CD14-positive monocyte (primary cell): ENCODE data around the gene CFAP74. TPM values are rescaled to one million over a fixed set of nuclear protein-coding genes. Genes with fewer than 3 reads are reported as not detected.

Experiments used
- DNase-seq, 3 donors: peaks; one replicate each; pipeline ENCODE4 v3.0.0-alpha.2; 2011 to 2022
- H2AFZ ChIP-seq: 2 replicates; pipeline ENCODE4 v1.6.0; 2012; ENCODE audit warnings: mild to moderate bottlenecking, low read depth, low read length, inconsistent platforms; ENCODE audit not compliant: insufficient read depth, poor library complexity, severe bottlenecking
- H3K27ac ChIP-seq, 2 donors: 1 replicate in 1 of 2; 2 replicates in 1 of 2; pipeline ENCODE4 v1.5.1; 2012 to 2013; ENCODE audit warnings: low read length in 2 of 2, control low read depth in 1 of 2, inconsistent platforms in 1 of 2, low read depth in 1 of 2, mild to moderate bottlenecking in 1 of 2
- H3K27me3 ChIP-seq, 2 donors: one replicate each; pipeline versions ENCODE4 v1.6.0 to v1.6.1; 2011 to 2013; ENCODE audit warnings: low read length in 2 of 2; ENCODE audit not compliant: control insufficient read depth in 2 of 2, insufficient read depth in 2 of 2
- H3K36me3 ChIP-seq, 2 donors: replicated peaks in 1 of 2; 1 replicate in 1 of 2; 2 replicates in 1 of 2; pipeline versions ENCODE4 v1.5.1 to v1.6.1; 2012 to 2013; ENCODE audit warnings: low read length in 2 of 2, control low read depth in 1 of 2, inconsistent platforms in 1 of 2, mild to moderate bottlenecking in 1 of 2; ENCODE audit not compliant: insufficient read depth in 2 of 2, control insufficient read depth in 1 of 2
- H3K4me1 ChIP-seq, 2 donors: 1 replicate in 1 of 2; 2 replicates in 1 of 2; pipeline versions ENCODE4 v1.5.1 to v1.6.1; 2012 to 2013; ENCODE audit warnings: low read length in 2 of 2, control low read depth in 1 of 2, inconsistent platforms in 1 of 2, mild to moderate bottlenecking in 1 of 2, moderate library complexity in 1 of 2; ENCODE audit not compliant: insufficient read depth in 2 of 2, control insufficient read depth in 1 of 2
- H3K4me2 ChIP-seq: replicated peaks from 2 replicates; pipeline ENCODE3; 2012; ENCODE audit warnings: low read length, moderate library complexity, mild to moderate bottlenecking; ENCODE audit not compliant: poor library complexity, severe bottlenecking; ENCODE audit errors: extremely low read depth
- H3K4me3 ChIP-seq, 3 experiments: fragments of 200-600 bp in 1 of 3; sonication (generic) in 1 of 3; replicated peaks in 1 of 3; 1 replicate in 2 of 3; 2 replicates in 1 of 3; pipeline ENCODE4 v1.5.1; 2011 to 2013; ENCODE audit warnings: low read length in 3 of 3, mild to moderate bottlenecking in 3 of 3, control low read depth in 2 of 3, low read depth in 2 of 3, inconsistent platforms in 1 of 3, moderate library complexity in 1 of 3
- H3K79me2 ChIP-seq: 2 replicates; pipeline ENCODE4 v1.6.0; 2012; ENCODE audit warnings: mild to moderate bottlenecking, control low read depth, inconsistent platforms, low read length, moderate library complexity; ENCODE audit not compliant: insufficient read depth
- H3K9ac ChIP-seq: 2 replicates; pipeline ENCODE4 v1.6.0; 2017; ENCODE audit warnings: low read length, mild to moderate bottlenecking; ENCODE audit not compliant: insufficient read depth, poor library complexity, severe bottlenecking
- H3K9me3 ChIP-seq, 2 donors: replicated peaks in 1 of 2; 1 replicate in 1 of 2; 2 replicates in 1 of 2; pipeline versions ENCODE4 v1.5.1 to v1.6.1; 2012 to 2013; ENCODE audit warnings: low read length in 2 of 2, control low read depth in 1 of 2; ENCODE audit not compliant: control insufficient read depth in 1 of 2, insufficient read depth in 1 of 2
- H4K20me1 ChIP-seq: 2 replicates; pipeline ENCODE4 v1.6.0; 2012; ENCODE audit warnings: mild to moderate bottlenecking, low read length, control low read depth, moderate library complexity; ENCODE audit not compliant: insufficient read depth
- H3K27ac Mint-ChIP-seq, 7 donors: one replicate each; pipeline ENCODE4 v1.8.0; 2020; ENCODE audit warnings: mild to moderate bottlenecking in 7 of 7, mixed read lengths in 7 of 7, moderate library complexity in 6 of 7, inconsistent platforms in 2 of 7
- H3K27me3 Mint-ChIP-seq, 3 donors: one replicate each; pipeline ENCODE4 v1.8.0; 2021 to 2022; ENCODE audit warnings: low read depth in 3 of 3, mild to moderate bottlenecking in 3 of 3, mixed read lengths in 3 of 3, moderate library complexity in 3 of 3, inconsistent platforms in 1 of 3
- H3K36me3 Mint-ChIP-seq, 2 donors: one replicate each; pipeline ENCODE4 v1.8.0; 2020; ENCODE audit warnings: mixed read lengths in 2 of 2, inconsistent platforms in 1 of 2, mild to moderate bottlenecking in 1 of 2
- H3K4me1 Mint-ChIP-seq: one replicate; pipeline ENCODE4 v1.8.0; 2020; ENCODE audit warnings: mild to moderate bottlenecking, mixed read lengths
- H3K4me3 Mint-ChIP-seq, 2 donors: one replicate each; pipeline ENCODE4 v1.8.0; 2020; ENCODE audit warnings: mild to moderate bottlenecking in 2 of 2, mixed read lengths in 2 of 2, moderate library complexity in 1 of 2
- H3K9me3 Mint-ChIP-seq, 7 donors: one replicate each; pipeline ENCODE4 v1.8.0; 2020 to 2022; ENCODE audit warnings: mixed read lengths in 7 of 7, mild to moderate bottlenecking in 6 of 7, moderate library complexity in 6 of 7, inconsistent platforms in 2 of 7
- WGBS: methylation state at CpG from one replicate; pipeline ENCODE4 v1.1.5; 2013; ENCODE audit warnings: missing lambda C conversion rate; ENCODE audit not compliant: insufficient coverage; 5-methylcytosine and 5-hydroxymethylcytosine counted together
- intact Hi-C, 2 donors: fragments of 100-400 bp; cut with micrococcal nuclease; formaldehyde crosslinking; loops; one replicate each; pipeline versions ENCODE4 v1.15.0 to v1.15.1; 2023
- polyA plus RNA-seq, 3 donors: library from polyadenylated mRNA; depleted of rRNA in 1 of 3; unstranded in 2 of 3; stranded (reverse) in 1 of 3; fragments of 300-500 nt in 2 of 3; fragments of >200 nt in 1 of 3; fragmentation: Illumina TruSeq in 2 of 3; gene quantifications; 1 replicate in 2 of 3; 2 replicates in 1 of 3; pipeline ENCODE4 v1.2.3, GENCODE V29; 2012 to 2021
- TF ChIP-seq, protein P1 (sequence below): fragments of 200-600 bp; IDR thresholded peaks from one replicate; pipeline ENCODE4 v1.8.0; 2022; ENCODE audit warnings: antibody characterized with exemption, mild to moderate bottlenecking

CFAP74 gene
- polyA plus RNA-seq, 3 donors = not detected

GRCh38 chr1:2001773-2002411 lies 1.7 kb downstream of the CFAP74 start:
- WGBS = 86% methylated on average over 8 of the region's 13 CpGs
- no peaks in the 10 kb centered on the region for H4K20me1 ChIP-seq
- H3K9me3 ChIP-seq = no peaks in the 10 kb centered on the region
- no peak overlapping the region for H2AFZ ChIP-seq
- TF ChIP-seq, protein P1, sequence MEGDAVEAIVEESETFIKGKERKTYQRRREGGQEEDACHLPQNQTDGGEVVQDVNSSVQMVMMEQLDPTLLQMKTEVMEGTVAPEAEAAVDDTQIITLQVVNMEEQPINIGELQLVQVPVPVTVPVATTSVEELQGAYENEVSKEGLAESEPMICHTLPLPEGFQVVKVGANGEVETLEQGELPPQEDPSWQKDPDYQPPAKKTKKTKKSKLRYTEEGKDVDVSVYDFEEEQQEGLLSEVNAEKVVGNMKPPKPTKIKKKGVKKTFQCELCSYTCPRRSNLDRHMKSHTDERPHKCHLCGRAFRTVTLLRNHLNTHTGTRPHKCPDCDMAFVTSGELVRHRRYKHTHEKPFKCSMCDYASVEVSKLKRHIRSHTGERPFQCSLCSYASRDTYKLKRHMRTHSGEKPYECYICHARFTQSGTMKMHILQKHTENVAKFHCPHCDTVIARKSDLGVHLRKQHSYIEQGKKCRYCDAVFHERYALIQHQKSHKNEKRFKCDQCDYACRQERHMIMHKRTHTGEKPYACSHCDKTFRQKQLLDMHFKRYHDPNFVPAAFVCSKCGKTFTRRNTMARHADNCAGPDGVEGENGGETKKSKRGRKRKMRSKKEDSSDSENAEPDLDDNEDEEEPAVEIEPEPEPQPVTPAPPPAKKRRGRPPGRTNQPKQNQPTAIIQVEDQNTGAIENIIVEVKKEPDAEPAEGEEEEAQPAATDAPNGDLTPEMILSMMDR = no peak
- no peak overlapping the region for H3K27ac Mint-ChIP-seq
- H3K4me3 ChIP-seq = no peak overlapping the region
- H3K27ac ChIP-seq = no peak overlapping the region
- no peaks in the 10 kb centered on the region for H3K36me3 ChIP-seq
- peaks cover 2% of the 10 kb centered on the region in 2 donors for H3K4me1 ChIP-seq
- peaks cover 40 to 54% (median 51%) of the 10 kb centered on the region in 3 donors for H3K27me3 Mint-ChIP-seq
- H3K4me3 Mint-ChIP-seq = peak overlapping the region in 1 of 2 donors; percentile 51
- peaks cover 11 to 29% of the 10 kb centered on the region in 2 donors for H3K27me3 ChIP-seq
- peaks cover 0 to 11% (median 2%) of the 10 kb centered on the region in 7 donors for H3K9me3 Mint-ChIP-seq
- intact Hi-C loops = no loop called here
- H3K79me2 ChIP-seq = no peaks in the 10 kb centered on the region
- H3K36me3 Mint-ChIP-seq = no peaks in the 10 kb centered on the region
- peaks cover 5% of the 10 kb centered on the region for H3K4me1 Mint-ChIP-seq
- H3K9ac ChIP-seq = no peak overlapping the region
- DNase-seq = no peak
- no peak overlapping the region for H3K4me2 ChIP-seq

DNA sequence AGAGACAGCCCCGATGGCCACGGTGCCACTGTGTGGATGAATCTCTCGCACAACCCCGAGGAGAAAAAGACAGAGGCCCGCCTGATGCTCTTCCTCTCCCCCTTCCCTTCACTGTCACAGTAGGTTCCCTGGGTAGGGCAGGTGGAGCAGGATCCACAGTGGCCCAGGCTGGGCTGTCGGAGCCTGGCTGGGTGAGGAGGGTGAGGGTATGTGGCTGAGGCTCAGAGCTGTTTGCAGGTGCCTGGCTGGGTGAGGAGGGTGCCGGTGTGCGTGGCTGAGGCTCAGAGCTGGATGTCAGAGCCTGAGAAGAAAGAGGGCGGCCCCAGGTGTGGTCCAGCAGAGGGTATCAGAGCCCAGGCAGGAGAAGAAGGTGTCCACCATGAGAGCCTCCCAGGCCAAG lies 2.7 kb downstream of the CFAP74 start:
- no peaks in the 10 kb centered on the region for H3K36me3 ChIP-seq
- H3K4me3 ChIP-seq = no peak overlapping the region
- peaks cover 12% of the 10 kb centered on the region in 2 donors for H3K4me1 ChIP-seq
- H3K27ac Mint-ChIP-seq = no peak overlapping the region
- no peaks in the 10 kb centered on the region for H3K36me3 Mint-ChIP-seq
- no peak overlapping the region for H3K27ac ChIP-seq
- WGBS = 97% methylated on average over 6 of the region's 9 CpGs
- H3K4me2 ChIP-seq = no peak overlapping the region
- H3K4me1 Mint-ChIP-seq = peaks cover 16% of the 10 kb centered on the region
- TF ChIP-seq, protein P1 = no peak
- peaks cover 36 to 46% (median 44%) of the 10 kb centered on the region in 3 donors for H3K27me3 Mint-ChIP-seq
- no peaks in the 10 kb centered on the region for H3K9me3 ChIP-seq
- no peak overlapping the region for H3K4me3 Mint-ChIP-seq
- intact Hi-C loops = no loop called here
- H3K9me3 Mint-ChIP-seq = peaks cover 0 to 9% (median 2%) of the 10 kb centered on the region in 7 donors
- no peak for DNase-seq
- H3K9ac ChIP-seq = no peak overlapping the region
- peaks cover 11 to 29% of the 10 kb centered on the region in 2 donors for H3K27me3 ChIP-seq
- H3K79me2 ChIP-seq = no peaks in the 10 kb centered on the region
- no peaks in the 10 kb centered on the region for H4K20me1 ChIP-seq
- H2AFZ ChIP-seq = no peak overlapping the region
